Body of pancreas (tissue), 4 donors: Measurements from ENCODE around the gene KRT76. TPM values are rescaled to one million over a fixed set of nuclear protein-coding genes. Genes with fewer than 3 reads are reported as not detected.

Source experiments
- ATAC-seq: fragments of 150-250 bp; one replicate; pipeline ENCODE4 v1.9.1; 2016
- DNase-seq, 4 donors: peaks; one replicate each; pipeline ENCODE4 v3.0.0-alpha.2; 2019
- H3K27ac ChIP-seq, 4 donors: fragments of 200-600 bp; sonication (generic); 1 replicate in 3 of 4; 2 replicates in 1 of 4; pipeline versions ENCODE4 v1.5.1 to v1.6.1; 2016 to 2019; ENCODE audit warnings: mild to moderate bottlenecking in 1 of 4, mixed read lengths in 1 of 4, moderate library complexity in 1 of 4
- H3K27me3 ChIP-seq, 2 donors: fragments of 200-600 bp; sonication (generic); one replicate each; pipeline ENCODE4 v1.6.0; 2016; ENCODE audit warnings: mild to moderate bottlenecking in 1 of 2
- H3K36me3 ChIP-seq, 2 donors: fragments of 200-600 bp; sonication (generic); replicated peaks in 1 of 2; 2 replicates each; pipeline ENCODE4 v1.5.1; 2016; ENCODE audit warnings: low read depth in 2 of 2; ENCODE audit not compliant: insufficient read depth in 1 of 2
- H3K4me1 ChIP-seq: fragments of 200-600 bp; sonication (generic); one replicate; pipeline ENCODE4 v1.6.0; 2016
- H3K4me3 ChIP-seq, 2 donors: fragments of 200-600 bp; sonication (generic); 1 replicate in 1 of 2; 2 replicates in 1 of 2; pipeline ENCODE4 v1.5.1; 2016 to 2019
- H3K9me3 ChIP-seq, 3 donors: fragments of 200-600 bp; sonication (generic); 1 replicate in 2 of 3; 2 replicates in 1 of 3; pipeline ENCODE4 v1.5.1; 2016
- POLR2A ChIP-seq, 3 donors: fragments of 450-650 bp; IDR thresholded peaks; one replicate each; pipeline ENCODE4 v1.6.1; 2016; ENCODE audit warnings: antibody characterized with exemption in 3 of 3, mild to moderate bottlenecking in 2 of 3
- WGBS, 2 donors: methylation state at CpG; one replicate each; pipeline ENCODE4 v1.1.5; 2017; 5-methylcytosine and 5-hydroxymethylcytosine counted together
- intact Hi-C: fragments of 100-400 bp; cut with DNase I; formaldehyde crosslinking; loops from one replicate; pipeline ENCODE4 v1.15.1; 2023
- total RNA-seq, 2 donors: library from RNA; depleted of rRNA; stranded (reverse); fragments of >200 nt; gene quantifications; one replicate each; pipeline ENCODE4 v1.1.0, GENCODE V29; 2016
- TF ChIP-seq, protein P1 (sequence below), 7 experiments: fragments of 450-650 bp in 4 of 7; fragments of 200-600 bp in 3 of 7; sonication (generic) in 3 of 7; IDR thresholded peaks; one replicate each; pipeline ENCODE4 v1.5.1; 2016 to 2019; ENCODE audit warnings: antibody characterized with exemption in 7 of 7

The KRT76 gene
- total RNA-seq, 2 donors from 2014 or later = not detected

DNA sequence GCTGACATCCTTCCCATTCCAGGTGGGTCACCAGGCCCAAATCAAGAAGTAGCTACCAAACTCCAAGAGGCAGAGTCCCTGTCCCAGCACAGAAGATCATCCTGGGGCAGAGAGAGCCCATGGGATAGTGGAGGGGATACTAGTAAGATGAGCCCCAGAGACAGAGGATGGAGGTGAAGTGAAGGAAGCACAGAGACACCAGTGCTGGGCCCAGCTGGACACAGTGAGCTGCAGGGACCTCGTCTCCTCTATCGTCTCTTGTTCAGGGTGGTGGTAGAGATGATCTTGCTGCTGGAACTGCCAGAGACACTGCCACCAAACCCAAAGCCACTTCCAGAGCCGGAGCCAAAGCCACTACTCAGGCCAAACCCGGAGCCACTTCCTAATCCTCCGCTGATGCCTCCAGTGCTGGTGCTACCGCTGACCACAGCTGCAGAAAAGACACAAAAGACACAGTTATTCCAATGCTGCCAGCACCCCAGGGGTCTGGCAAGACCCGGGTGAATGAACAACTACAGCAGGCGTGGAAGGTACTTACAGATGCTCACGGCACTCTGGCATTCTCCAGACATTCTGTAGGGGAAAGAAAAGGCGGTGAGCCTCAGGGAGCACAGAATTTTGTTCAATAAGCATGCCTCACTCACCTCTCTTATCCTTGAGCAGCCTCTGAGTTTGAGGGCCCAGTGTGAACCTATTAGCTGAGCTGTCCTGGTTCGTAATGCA, 29.8 kb upstream of the KRT76 start:
- Histone ChIP-seq H3K27me3 (no peaks in the 10 kb centered on the region), H3K27ac (no peak overlapping the region), H3K9me3 (no peaks in the 10 kb centered on the region), H3K36me3 (no peaks in the 10 kb centered on the region), H3K4me3 (no peak overlapping the region), H3K4me1 (no peaks in the 10 kb centered on the region)
- ATAC-seq (no peak), DNase-seq (no peak)
- intact Hi-C loops = no loop called here
- 77 to 81% methylated on average over 11 of the region's 11 CpGs for WGBS, 2 donors
- TF ChIP-seq POLR2A (IDR thresholded peaks at IDR 0.05) = no peak
- TF ChIP-seq, protein P1, sequence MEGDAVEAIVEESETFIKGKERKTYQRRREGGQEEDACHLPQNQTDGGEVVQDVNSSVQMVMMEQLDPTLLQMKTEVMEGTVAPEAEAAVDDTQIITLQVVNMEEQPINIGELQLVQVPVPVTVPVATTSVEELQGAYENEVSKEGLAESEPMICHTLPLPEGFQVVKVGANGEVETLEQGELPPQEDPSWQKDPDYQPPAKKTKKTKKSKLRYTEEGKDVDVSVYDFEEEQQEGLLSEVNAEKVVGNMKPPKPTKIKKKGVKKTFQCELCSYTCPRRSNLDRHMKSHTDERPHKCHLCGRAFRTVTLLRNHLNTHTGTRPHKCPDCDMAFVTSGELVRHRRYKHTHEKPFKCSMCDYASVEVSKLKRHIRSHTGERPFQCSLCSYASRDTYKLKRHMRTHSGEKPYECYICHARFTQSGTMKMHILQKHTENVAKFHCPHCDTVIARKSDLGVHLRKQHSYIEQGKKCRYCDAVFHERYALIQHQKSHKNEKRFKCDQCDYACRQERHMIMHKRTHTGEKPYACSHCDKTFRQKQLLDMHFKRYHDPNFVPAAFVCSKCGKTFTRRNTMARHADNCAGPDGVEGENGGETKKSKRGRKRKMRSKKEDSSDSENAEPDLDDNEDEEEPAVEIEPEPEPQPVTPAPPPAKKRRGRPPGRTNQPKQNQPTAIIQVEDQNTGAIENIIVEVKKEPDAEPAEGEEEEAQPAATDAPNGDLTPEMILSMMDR (IDR thresholded peaks at IDR 0.05) = no peak

DNA sequence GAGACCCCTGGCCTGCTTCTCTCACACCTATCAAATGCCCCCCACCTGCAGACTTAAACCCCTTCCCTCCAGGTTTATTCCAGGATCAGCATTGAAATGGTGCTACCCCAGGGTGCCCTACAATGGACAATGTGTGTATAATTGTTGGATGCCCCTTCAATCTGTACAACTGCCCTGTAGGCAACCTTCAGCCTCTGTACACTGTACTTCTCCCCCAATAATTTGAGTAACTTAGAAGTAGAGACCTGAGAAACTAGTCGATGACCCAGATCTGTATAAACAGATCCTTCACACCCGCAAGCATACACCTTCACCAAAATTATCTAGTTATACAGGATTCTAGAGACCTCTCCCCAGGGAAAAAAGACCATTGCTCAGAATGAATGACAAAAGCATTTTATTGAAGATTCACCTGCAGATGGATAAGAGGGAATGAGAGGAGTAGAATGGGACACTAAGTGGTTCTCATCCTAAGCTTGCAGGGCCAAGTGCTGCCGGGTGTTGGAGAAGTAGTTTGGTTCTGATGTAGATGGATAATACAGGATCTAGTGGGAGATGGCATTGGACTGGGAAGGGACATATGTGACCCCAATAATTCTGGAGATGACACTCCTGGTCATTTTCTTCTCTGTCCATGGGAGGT, 29.1 kb upstream of the KRT76 start:
- WGBS, 2 donors = 96 to 98% methylated on average over 3 of the region's 3 CpGs
- TF ChIP-seq, protein P1 (IDR thresholded peaks at IDR 0.05) = no peak
- no peak for TF ChIP-seq POLR2A (IDR thresholded peaks at IDR 0.05)
- intact Hi-C loops = no loop called here
- no peaks in the 10 kb centered on the region for H3K27me3 ChIP-seq
- no peaks in the 10 kb centered on the region for H3K9me3 ChIP-seq
- no peaks in the 10 kb centered on the region for H3K36me3 ChIP-seq
- ATAC-seq (no peak), DNase-seq (no peak)
- no peaks in the 10 kb centered on the region for H3K4me1 ChIP-seq
- no peak overlapping the region for H3K4me3 ChIP-seq
- no peak overlapping the region for H3K27ac ChIP-seq

DNA sequence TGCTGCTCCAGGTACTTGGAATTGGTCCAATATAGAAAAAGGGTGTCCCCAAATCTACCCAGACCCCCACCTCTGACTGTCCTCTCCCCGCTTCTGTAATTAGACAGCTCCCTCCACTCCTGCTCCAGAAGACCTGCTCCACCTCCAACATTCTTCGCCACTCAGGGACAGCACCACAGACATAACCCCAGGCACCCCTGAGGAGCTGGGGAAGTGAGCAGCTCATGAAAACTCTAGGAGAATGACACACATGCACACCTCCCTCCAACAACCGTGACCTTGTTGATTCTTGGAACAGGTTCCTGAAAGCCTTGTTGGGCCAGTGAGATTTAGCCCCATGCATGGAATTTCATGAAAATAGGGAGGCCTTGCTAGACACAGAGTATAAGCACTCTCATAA, 28.6 kb upstream of the KRT76 start:
- Histone ChIP-seq H3K4me1 (peaks cover 4% of the 10 kb centered on the region), H3K36me3 (no peaks in the 10 kb centered on the region), H3K27ac (no peak overlapping the region), H3K27me3 (no peaks in the 10 kb centered on the region), H3K4me3 (no peak overlapping the region), H3K9me3 (no peaks in the 10 kb centered on the region)
- intact Hi-C loops = no loop called here
- TF ChIP-seq POLR2A (IDR thresholded peaks at IDR 0.05) = no peak
- TF ChIP-seq, protein P1 (IDR thresholded peaks at IDR 0.05) = no peak
- DNase-seq (no peak), ATAC-seq (no peak)
- 68 to 72% methylated on average over 3 of the region's 3 CpGs for WGBS, 2 donors

DNA sequence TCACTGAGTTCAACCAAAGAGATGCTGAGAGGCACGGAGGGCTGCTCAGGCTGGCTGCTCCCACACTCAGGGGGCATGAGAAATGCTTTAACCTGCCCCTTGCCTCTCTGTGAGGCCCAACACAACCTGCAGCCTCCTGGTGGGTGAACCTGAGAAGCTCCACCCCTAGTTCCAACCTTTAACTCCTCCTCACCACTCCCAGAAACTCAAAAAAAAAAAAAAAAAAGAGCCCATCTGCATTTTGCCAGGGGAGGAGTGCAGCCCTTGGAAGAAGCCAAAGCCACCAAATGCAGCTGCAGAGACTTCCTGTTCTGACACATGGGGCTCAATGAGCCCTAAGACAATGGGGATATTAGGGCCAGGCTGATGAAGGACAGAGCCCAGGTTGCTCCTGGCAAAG, 27.9 kb upstream of the KRT76 start:
- DNase-seq = no peak
- no peaks in the 10 kb centered on the region for H3K27me3 ChIP-seq
- TF ChIP-seq POLR2A (IDR thresholded peaks at IDR 0.05) = no peak
- TF ChIP-seq, protein P1 (IDR thresholded peaks at IDR 0.05) = no peak
- no peaks in the 10 kb centered on the region for H3K36me3 ChIP-seq
- H3K4me1 ChIP-seq = peaks cover 9% of the 10 kb centered on the region
- intact Hi-C loops = no loop called here
- ATAC-seq = no peak
- no peak overlapping the region for H3K27ac ChIP-seq
- H3K9me3 ChIP-seq = no peaks in the 10 kb centered on the region
- WGBS, 2 donors = 35 to 57% methylated on average over 1 of the region's 1 CpG
- no peak overlapping the region for H3K4me3 ChIP-seq

DNA sequence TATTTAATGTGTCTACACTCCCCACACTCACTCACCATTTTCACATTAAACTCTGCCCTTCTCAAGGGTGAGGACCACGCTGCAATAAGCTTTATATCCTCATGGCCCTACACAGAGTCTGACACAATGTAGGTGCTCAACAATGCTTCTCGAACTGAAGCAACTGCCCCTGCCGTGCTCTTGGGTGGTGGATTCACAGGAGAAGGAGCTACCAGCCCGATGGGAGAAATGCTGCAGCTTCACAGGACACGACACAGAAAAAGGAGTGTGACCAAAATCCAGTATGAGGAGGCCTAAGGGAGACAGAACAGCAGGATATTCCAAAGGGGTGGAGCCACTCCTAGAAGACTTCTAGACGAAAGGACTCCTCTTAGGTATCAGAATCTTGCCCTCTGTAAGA, 25.3 kb upstream of the KRT76 start:
- no peak overlapping the region for H3K27ac ChIP-seq
- DNase-seq (no peak), ATAC-seq (no peak)
- H3K36me3 ChIP-seq = no peaks in the 10 kb centered on the region
- no peak overlapping the region for H3K4me3 ChIP-seq
- H3K4me1 ChIP-seq = peaks cover 9% of the 10 kb centered on the region
- 64 to 89% methylated on average over 5 to 6 of the region's 6 CpGs for WGBS, 2 donors
- intact Hi-C loops = no loop called here
- H3K27me3 ChIP-seq = no peaks in the 10 kb centered on the region
- TF ChIP-seq POLR2A (IDR thresholded peaks at IDR 0.05) = no peak
- TF ChIP-seq, protein P1 (IDR thresholded peaks at IDR 0.05) = no peak
- no peaks in the 10 kb centered on the region for H3K9me3 ChIP-seq
